M059J (cell line): ENCODE measurements around the gene EMILIN3. TPM values are rescaled to one million over a fixed set of nuclear protein-coding genes. Genes with fewer than 3 reads are reported as not detected.
"Not testable (repeated sequence)": the region's sequence is repeated elsewhere in the genome, so short reads cannot be mapped to it uniquely, and the experiment has no call there.

Source experiments
- DNase-seq: peaks from one replicate; pipeline ENCODE4 v3.0.0-alpha.2; 2012; ENCODE audit warnings: low read depth
- total RNA-seq: library from RNA; depleted of rRNA; stranded (reverse); fragments of >200 nt; shearing (Covaris generic); gene quantifications from 2 replicates; pipeline ENCODE4 v1.2.3, GENCODE V29; 2014; rRNA removed

EMILIN3 gene
- total RNA-seq, 1 experiment from 2014 or later = not detected

DNA sequence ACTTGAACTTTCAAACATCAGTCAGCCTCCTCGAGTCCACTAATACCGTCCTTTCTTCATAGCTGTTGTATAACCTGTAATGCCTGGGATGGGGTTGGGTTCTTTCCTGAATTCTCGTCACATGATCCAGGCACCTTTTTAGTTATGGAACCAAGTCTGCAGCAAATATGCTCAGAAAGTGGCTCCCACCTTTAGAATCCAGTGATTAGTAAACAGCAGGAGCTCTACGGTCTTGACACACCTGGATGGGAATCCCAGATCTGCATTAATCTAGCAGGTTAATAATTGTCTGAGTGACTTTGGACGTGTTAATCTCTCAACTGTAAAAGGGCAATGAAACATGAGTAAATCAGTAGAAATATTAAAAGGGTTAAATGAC, 48.4 kb downstream of the EMILIN3 start:
- DNase-seq = no peak

DNA sequence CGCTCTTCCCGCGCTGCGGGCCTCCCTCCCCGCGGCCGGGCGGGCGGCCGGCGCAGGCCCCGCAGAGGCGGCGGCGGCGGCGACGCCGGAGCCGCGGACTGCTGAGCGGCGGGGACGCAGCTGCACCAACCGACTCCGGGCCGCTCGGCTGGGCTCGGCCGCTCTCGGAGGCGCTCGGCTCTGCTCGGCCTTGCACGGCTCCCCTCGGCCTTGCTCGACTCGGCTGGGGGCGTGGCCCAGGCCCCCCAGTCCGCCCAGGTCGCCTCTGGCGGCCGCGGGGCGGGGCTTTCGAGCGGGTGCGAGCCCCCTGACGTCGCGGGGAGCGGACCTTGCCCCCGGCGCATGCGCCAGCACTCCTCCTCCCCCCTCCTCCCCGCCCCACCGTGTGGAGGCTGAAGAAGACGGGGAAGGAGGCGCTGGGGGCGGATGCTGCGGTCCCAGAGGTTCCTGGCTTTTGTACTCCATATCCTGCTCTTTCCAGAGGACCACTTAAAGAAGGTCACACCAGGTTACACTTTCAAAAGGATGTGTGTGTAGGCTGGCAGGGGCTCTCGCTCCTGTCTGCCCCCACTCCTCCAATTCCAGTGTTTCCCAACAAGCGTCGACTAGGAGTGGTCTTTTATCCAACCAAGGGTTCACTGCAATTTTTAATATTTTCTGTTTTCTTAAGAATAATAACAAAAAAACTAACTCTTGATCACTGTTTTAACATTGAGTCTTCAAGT, 48.9 kb downstream of the EMILIN3 start, which contains the start of gene ZHX3:
TSS of gene ZHX3 (minus strand) at position 186 of the 725 bp plus-strand sequence. CDS start 112,815 bp downstream, outside the sequence.
- peak; percentile 98 for DNase-seq

GRCh38 chr20:41316602-41317545, 49.7 kb downstream of the EMILIN3 start:
- DNase-seq = peak; percentile 94

GRCh38 chr20:41316051-41316450, 50.6 kb downstream of the EMILIN3 start:
- no peak for DNase-seq

GRCh38 chr20:41314386-41314785, 52.2 kb downstream of the EMILIN3 start:
- no peak for DNase-seq

- not testable (repeated sequence) for DNase-seq
These were observed 54.6 kb downstream of the EMILIN3 start for GRCh38 chr20:41312009-41312408.

Other genes starting within 250 kb of the EMILIN3 start
- 59.4 and 65.7 TPM in 2 replicates for gene PLCG1, start 229.3 kb downstream of the EMILIN3 start, total RNA-seq
- gene ZHX3, start 49.1 kb downstream of the EMILIN3 start, total RNA-seq = 23.8 and 42.6 TPM in 2 replicates
- gene LPIN3, start 26.0 kb downstream of the EMILIN3 start, total RNA-seq = 0.05 and 0.76 TPM in 2 replicates